PC-3 (cell line): ENCODE data around the gene LAMA2. TPM values are rescaled to one million over a fixed set of nuclear protein-coding genes. Genes with fewer than 3 reads are reported as not detected.

ENCODE experiments used
- ATAC-seq: fragments of 200-7000 bp; cut with Tn5 transposase; 2 replicates; pipeline ENCODE4 v1.9.1; 2020; ENCODE audit warnings: mild to moderate bottlenecking, moderate library complexity
- BruUV-seq: library from RNA; stranded (reverse); fragments of 400-500 nt; replicated peaks from 2 replicates; lab custom pipeline; 2021; lab: Mats Ljungman, UMichigan
- CTCF ChIA-PET: fragments of 300-600 bp; sonication (Branson Sonifier 250); formaldehyde crosslinking; loops from one replicate; lab custom pipeline; 2022; ENCODE audit warnings: antibody characterized with exemption; lab: Charles Lee
- POLR2A ChIA-PET: fragments of 300-600 bp; sonication (Branson Sonifier 250); formaldehyde crosslinking; loops from one replicate; lab custom pipeline; 2022; ENCODE audit warnings: antibody characterized with exemption; ENCODE audit not compliant: unreplicated experiment; lab: Charles Lee
- DNase-seq: peaks from one replicate; pipeline ENCODE4 v3.0.0-alpha.2; 2015
- H2AFZ ChIP-seq: fragments of 300-600 bp; sonication (generic); 2 replicates; pipeline ENCODE4 v1.6.0; 2016; ENCODE audit warnings: antibody characterized with exemption, low read length
- H3F3A ChIP-seq: fragments of 300-600 bp; sonication (generic); one replicate; pipeline ENCODE4 v1.6.0; 2017; ENCODE audit warnings: antibody characterized with exemption, low read length, control low read depth, mild to moderate bottlenecking; ENCODE audit not compliant: unreplicated experiment
- H3K27ac ChIP-seq: fragments of 300-600 bp; sonication (generic); 2 replicates; pipeline ENCODE4 v1.5.1; 2016; ENCODE audit warnings: mild to moderate bottlenecking, low read length
- H3K27me3 ChIP-seq: fragments of 300-600 bp; sonication (generic); 2 replicates; pipeline ENCODE4 v1.6.1; 2016; ENCODE audit warnings: low read length, mixed read lengths
- H3K36me3 ChIP-seq: fragments of 300-600 bp; sonication (generic); 2 replicates; pipeline ENCODE4 v1.6.1; 2016; ENCODE audit warnings: low read depth, mixed run types, low read length, mixed read lengths
- H3K4me1 ChIP-seq: fragments of 300-600 bp; sonication (generic); 2 replicates; pipeline ENCODE4 v1.5.1; 2016; ENCODE audit warnings: low read length; ENCODE audit not compliant: insufficient read depth
- H3K4me2 ChIP-seq: fragments of 300-600 bp; sonication (generic); 2 replicates; pipeline ENCODE4 v1.6.0; 2016; ENCODE audit warnings: low read length
- H3K4me3 ChIP-seq: fragments of 300-600 bp; sonication (generic); 2 replicates; pipeline ENCODE4 v1.5.1; 2016; ENCODE audit warnings: mild to moderate bottlenecking, low read length, mixed read lengths
- H3K79me2 ChIP-seq: fragments of 300-600 bp; sonication (generic); 2 replicates; pipeline ENCODE4 v1.6.1; 2017; ENCODE audit warnings: low read length, mixed read lengths
- H3K9ac ChIP-seq: fragments of 300-600 bp; sonication (generic); 2 replicates; pipeline ENCODE4 v1.6.0; 2016; ENCODE audit warnings: mild to moderate bottlenecking, low read length
- H3K9me2 ChIP-seq: fragments of 300-600 bp; sonication (generic); replicated peaks from 2 replicates; pipeline ENCODE4 v1.6.1; 2016; ENCODE audit warnings: mixed run types, low read length, mixed read lengths
- H3K9me3 ChIP-seq: fragments of 300-600 bp; sonication (generic); 2 replicates; pipeline ENCODE4 v1.6.1; 2016; ENCODE audit warnings: low read length, mixed read lengths
- H4K20me1 ChIP-seq: fragments of 300-600 bp; sonication (generic); 2 replicates; pipeline ENCODE4 v1.6.1; 2016; ENCODE audit warnings: low read length, mixed read lengths
- EZH2 ChIP-seq: fragments of 300-600 bp; sonication (generic); IDR thresholded peaks from one replicate; pipeline ENCODE4 v1.6.1; 2017; ENCODE audit warnings: antibody characterized with exemption, mild to moderate bottlenecking, low read length; ENCODE audit not compliant: unreplicated experiment
- EZH2phosphoT487 ChIP-seq: fragments of 300-600 bp; sonication (generic); IDR thresholded peaks from 2 replicates; pipeline ENCODE4 v1.6.1; 2018; ENCODE audit warnings: mild to moderate bottlenecking, antibody characterized with exemption, low read length, borderline replicate concordance
- intact Hi-C: fragments of 100-400 bp; cut with micrococcal nuclease; formaldehyde crosslinking; loops from 2 replicates; pipeline ENCODE4 v1.9.0; 2023
- total RNA-seq: library from RNA; depleted of rRNA; stranded (reverse); fragments of >200 nt; gene quantifications from 2 replicates; pipeline ENCODE4 v1.2.3, GENCODE V29; 2014
- TF ChIP-seq, protein P1 (sequence below): fragments of 300-600 bp; sonication (generic); conservative IDR thresholded peaks from 2 replicates; pipeline ENCODE4 v1.5.1; 2017; ENCODE audit warnings: antibody characterized with exemption, low read depth, mild to moderate bottlenecking, low read length

LAMA2 gene
- total RNA-seq, 1 experiment from 2014 or later = 0.22 TPM

- ChIA-PET CTCF (no interaction called here), POLR2A (no interaction called here)
Observed at GRCh38 chr6:128919412-128920180, 36.7 kb downstream of the LAMA2 start.

GRCh38 chr6:128925765-128926164 lies 42.8 kb downstream of the LAMA2 start:
- intact Hi-C loops = no loop called here

More at GRCh38 chr6:128919412-128920180, 36.7 kb downstream of the LAMA2 start:
- H3K4me1 ChIP-seq = no peaks in the 10 kb centered on the region
- BruUV-seq = no TSS peak
- no peaks in the 10 kb centered on the region for H3F3A ChIP-seq
- no peaks in the 10 kb centered on the region for H3K79me2 ChIP-seq
- no peak overlapping the region for H3K4me2 ChIP-seq
- no peak for TF ChIP-seq EZH2phosphoT487
- TF ChIP-seq, protein P1, sequence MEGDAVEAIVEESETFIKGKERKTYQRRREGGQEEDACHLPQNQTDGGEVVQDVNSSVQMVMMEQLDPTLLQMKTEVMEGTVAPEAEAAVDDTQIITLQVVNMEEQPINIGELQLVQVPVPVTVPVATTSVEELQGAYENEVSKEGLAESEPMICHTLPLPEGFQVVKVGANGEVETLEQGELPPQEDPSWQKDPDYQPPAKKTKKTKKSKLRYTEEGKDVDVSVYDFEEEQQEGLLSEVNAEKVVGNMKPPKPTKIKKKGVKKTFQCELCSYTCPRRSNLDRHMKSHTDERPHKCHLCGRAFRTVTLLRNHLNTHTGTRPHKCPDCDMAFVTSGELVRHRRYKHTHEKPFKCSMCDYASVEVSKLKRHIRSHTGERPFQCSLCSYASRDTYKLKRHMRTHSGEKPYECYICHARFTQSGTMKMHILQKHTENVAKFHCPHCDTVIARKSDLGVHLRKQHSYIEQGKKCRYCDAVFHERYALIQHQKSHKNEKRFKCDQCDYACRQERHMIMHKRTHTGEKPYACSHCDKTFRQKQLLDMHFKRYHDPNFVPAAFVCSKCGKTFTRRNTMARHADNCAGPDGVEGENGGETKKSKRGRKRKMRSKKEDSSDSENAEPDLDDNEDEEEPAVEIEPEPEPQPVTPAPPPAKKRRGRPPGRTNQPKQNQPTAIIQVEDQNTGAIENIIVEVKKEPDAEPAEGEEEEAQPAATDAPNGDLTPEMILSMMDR = no peak
- no peak for TF ChIP-seq EZH2
- H4K20me1 ChIP-seq = no peaks in the 10 kb centered on the region
- intact Hi-C loops = no loop called here
- H3K27ac ChIP-seq = no peak overlapping the region
- no peak overlapping the region for H2AFZ ChIP-seq
- no peak overlapping the region for H3K4me3 ChIP-seq
- DNase-seq = no peak
- H3K36me3 ChIP-seq = no peaks in the 10 kb centered on the region
- no peaks in the 10 kb centered on the region for H3K9me2 ChIP-seq
- H3K9ac ChIP-seq = no peak overlapping the region
- no peaks in the 10 kb centered on the region for H3K27me3 ChIP-seq
- H3K9me3 ChIP-seq = no peaks in the 10 kb centered on the region
- ATAC-seq = no peak

More at GRCh38 chr6:128925765-128926164, 42.8 kb downstream of the LAMA2 start:
- Histone ChIP-seq H2AFZ (no peak overlapping the region), H3K79me2 (no peaks in the 10 kb centered on the region), H3K4me1 (no peaks in the 10 kb centered on the region), H3F3A (no peaks in the 10 kb centered on the region), H3K27ac (no peak overlapping the region), H3K27me3 (no peaks in the 10 kb centered on the region), H4K20me1 (no peaks in the 10 kb centered on the region), H3K4me3 (no peak overlapping the region), H3K9ac (no peak overlapping the region), H3K9me2 (no peaks in the 10 kb centered on the region), H3K36me3 (no peaks in the 10 kb centered on the region), H3K4me2 (no peak overlapping the region), H3K9me3 (no peaks in the 10 kb centered on the region)
- ATAC-seq (no peak), DNase-seq (no peak)
- BruUV-seq = no TSS peak
- ChIA-PET POLR2A (no interaction called here), CTCF (no interaction called here)
- TF ChIP-seq EZH2phosphoT487 (no peak), EZH2 (no peak)
- TF ChIP-seq, protein P1 = no peak
